ENCODE measurements around the gene CFAP69. TPM values are rescaled to one million over a fixed set of nuclear protein-coding genes. Genes with fewer than 3 reads are reported as not detected.

Gene CFAP69
- total RNA-seq, 4 donors from 2014 or later = 1.3 to 9.8 (median 4.7) TPM

GRCh38 chr7:90238583-90238982 is 6.4 kb upstream of the CFAP69 start:
- H3K4me3 ChIP-seq = no peak overlapping the region
- TF ChIP-seq EP300 (IDR thresholded peaks at IDR 0.05) (no peak), CTCF (IDR thresholded peaks at IDR 0.05) (no peak), POLR2A (IDR thresholded peaks at IDR 0.05) (no peak), POLR2AphosphoS5 (IDR thresholded peaks at IDR 0.05) (no peak)
- H3K27ac ChIP-seq = no peak overlapping the region
- WGBS = 81% methylated on average over 1 of the region's 1 CpG
- no peaks in the 10 kb centered on the region for H3K36me3 ChIP-seq
- no peak for DNase-seq (ENCODE audit: low spot score in 2 of 2)
- no peaks in the 10 kb centered on the region for H3K4me1 ChIP-seq
- no peaks in the 10 kb centered on the region for H3K9me3 ChIP-seq
- no peaks in the 10 kb centered on the region for H3K27me3 ChIP-seq

- Histone ChIP-seq H3K27ac (no peak overlapping the region), H3K4me3 (no peak overlapping the region), H3K4me1 (peaks cover 1% of the 10 kb centered on the region), H3K36me3 (no peaks in the 10 kb centered on the region), H3K9me3 (no peaks in the 10 kb centered on the region), H3K27me3 (no peaks in the 10 kb centered on the region)
- no peak for TF ChIP-seq POLR2A (IDR thresholded peaks at IDR 0.05)
- no peak for TF ChIP-seq CTCF (IDR thresholded peaks at IDR 0.05)
- no peak for TF ChIP-seq POLR2AphosphoS5 (IDR thresholded peaks at IDR 0.05)
- TF ChIP-seq EP300 (IDR thresholded peaks at IDR 0.05) = no peak
- no peak for DNase-seq (ENCODE audit: low spot score in 2 of 2)
- WGBS = 87% methylated on average over 3 of the region's 3 CpGs
Measured at GRCh38 chr7:90239050-90239449, 5.9 kb upstream of the CFAP69 start.

- H3K27me3 ChIP-seq = no peaks in the 10 kb centered on the region
- no peak overlapping the region for H3K4me3 ChIP-seq
- no peak overlapping the region for H3K27ac ChIP-seq
- DNase-seq (ENCODE audit: low spot score in 2 of 2) = no peak
- 78% methylated on average over 9 of the region's 9 CpGs for WGBS
- no peak for TF ChIP-seq POLR2A (IDR thresholded peaks at IDR 0.05)
- no peak for TF ChIP-seq POLR2AphosphoS5 (IDR thresholded peaks at IDR 0.05)
- TF ChIP-seq EP300 (IDR thresholded peaks at IDR 0.05) = no peak
- no peak for TF ChIP-seq CTCF (IDR thresholded peaks at IDR 0.05)
- no peaks in the 10 kb centered on the region for H3K9me3 ChIP-seq
- H3K4me1 ChIP-seq = peaks cover 8% of the 10 kb centered on the region
- H3K36me3 ChIP-seq = no peaks in the 10 kb centered on the region
Measured at GRCh38 chr7:90239625-90240228, 5.2 kb upstream of the CFAP69 start.

- Histone ChIP-seq H3K4me1 (peaks cover 22% of the 10 kb centered on the region), H3K9me3 (no peaks in the 10 kb centered on the region), H3K36me3 (no peaks in the 10 kb centered on the region), H3K27me3 (no peaks in the 10 kb centered on the region), H3K4me3 (no peak overlapping the region), H3K27ac (no peak overlapping the region)
- TF ChIP-seq CTCF (IDR thresholded peaks at IDR 0.05) = no peak
- no peak for DNase-seq (ENCODE audit: low spot score in 2 of 2)
- WGBS = 91% methylated on average over 3 of the region's 3 CpGs
Measured at GRCh38 chr7:90242369-90243168, 2.4 kb upstream of the CFAP69 start.

- Histone ChIP-seq H3K27me3 (no peaks in the 10 kb centered on the region), H3K4me1 (peaks cover 22% of the 10 kb centered on the region), H3K27ac (no peak overlapping the region), H3K4me3 (no peak overlapping the region), H3K9me3 (no peaks in the 10 kb centered on the region), H3K36me3 (no peaks in the 10 kb centered on the region)
- no peak for TF ChIP-seq POLR2A (IDR thresholded peaks at IDR 0.05)
- TF ChIP-seq CTCF (IDR thresholded peaks at IDR 0.05) = no peak
- TF ChIP-seq POLR2AphosphoS5 (IDR thresholded peaks at IDR 0.05) = no peak
- no peak for TF ChIP-seq EP300 (IDR thresholded peaks at IDR 0.05)
- WGBS = 69% methylated on average over 1 of the region's 1 CpG
- DNase-seq (ENCODE audit: low spot score in 2 of 2) = no peak
Measured at GRCh38 chr7:90243556-90243955, 1.4 kb upstream of the CFAP69 start.
